ENCODE data around the gene ERG. TPM values are rescaled to one million over a fixed set of nuclear protein-coding genes. Genes with fewer than 3 reads are reported as not detected.

The ERG gene
- total and polyA plus RNA-seq, 2 of the 8 experiments (the other 6 are each of a cell fraction or from before 2014, with no cell fraction given) = 1.0 to 3.0 TPM

- TF ChIP-seq, protein P1, sequence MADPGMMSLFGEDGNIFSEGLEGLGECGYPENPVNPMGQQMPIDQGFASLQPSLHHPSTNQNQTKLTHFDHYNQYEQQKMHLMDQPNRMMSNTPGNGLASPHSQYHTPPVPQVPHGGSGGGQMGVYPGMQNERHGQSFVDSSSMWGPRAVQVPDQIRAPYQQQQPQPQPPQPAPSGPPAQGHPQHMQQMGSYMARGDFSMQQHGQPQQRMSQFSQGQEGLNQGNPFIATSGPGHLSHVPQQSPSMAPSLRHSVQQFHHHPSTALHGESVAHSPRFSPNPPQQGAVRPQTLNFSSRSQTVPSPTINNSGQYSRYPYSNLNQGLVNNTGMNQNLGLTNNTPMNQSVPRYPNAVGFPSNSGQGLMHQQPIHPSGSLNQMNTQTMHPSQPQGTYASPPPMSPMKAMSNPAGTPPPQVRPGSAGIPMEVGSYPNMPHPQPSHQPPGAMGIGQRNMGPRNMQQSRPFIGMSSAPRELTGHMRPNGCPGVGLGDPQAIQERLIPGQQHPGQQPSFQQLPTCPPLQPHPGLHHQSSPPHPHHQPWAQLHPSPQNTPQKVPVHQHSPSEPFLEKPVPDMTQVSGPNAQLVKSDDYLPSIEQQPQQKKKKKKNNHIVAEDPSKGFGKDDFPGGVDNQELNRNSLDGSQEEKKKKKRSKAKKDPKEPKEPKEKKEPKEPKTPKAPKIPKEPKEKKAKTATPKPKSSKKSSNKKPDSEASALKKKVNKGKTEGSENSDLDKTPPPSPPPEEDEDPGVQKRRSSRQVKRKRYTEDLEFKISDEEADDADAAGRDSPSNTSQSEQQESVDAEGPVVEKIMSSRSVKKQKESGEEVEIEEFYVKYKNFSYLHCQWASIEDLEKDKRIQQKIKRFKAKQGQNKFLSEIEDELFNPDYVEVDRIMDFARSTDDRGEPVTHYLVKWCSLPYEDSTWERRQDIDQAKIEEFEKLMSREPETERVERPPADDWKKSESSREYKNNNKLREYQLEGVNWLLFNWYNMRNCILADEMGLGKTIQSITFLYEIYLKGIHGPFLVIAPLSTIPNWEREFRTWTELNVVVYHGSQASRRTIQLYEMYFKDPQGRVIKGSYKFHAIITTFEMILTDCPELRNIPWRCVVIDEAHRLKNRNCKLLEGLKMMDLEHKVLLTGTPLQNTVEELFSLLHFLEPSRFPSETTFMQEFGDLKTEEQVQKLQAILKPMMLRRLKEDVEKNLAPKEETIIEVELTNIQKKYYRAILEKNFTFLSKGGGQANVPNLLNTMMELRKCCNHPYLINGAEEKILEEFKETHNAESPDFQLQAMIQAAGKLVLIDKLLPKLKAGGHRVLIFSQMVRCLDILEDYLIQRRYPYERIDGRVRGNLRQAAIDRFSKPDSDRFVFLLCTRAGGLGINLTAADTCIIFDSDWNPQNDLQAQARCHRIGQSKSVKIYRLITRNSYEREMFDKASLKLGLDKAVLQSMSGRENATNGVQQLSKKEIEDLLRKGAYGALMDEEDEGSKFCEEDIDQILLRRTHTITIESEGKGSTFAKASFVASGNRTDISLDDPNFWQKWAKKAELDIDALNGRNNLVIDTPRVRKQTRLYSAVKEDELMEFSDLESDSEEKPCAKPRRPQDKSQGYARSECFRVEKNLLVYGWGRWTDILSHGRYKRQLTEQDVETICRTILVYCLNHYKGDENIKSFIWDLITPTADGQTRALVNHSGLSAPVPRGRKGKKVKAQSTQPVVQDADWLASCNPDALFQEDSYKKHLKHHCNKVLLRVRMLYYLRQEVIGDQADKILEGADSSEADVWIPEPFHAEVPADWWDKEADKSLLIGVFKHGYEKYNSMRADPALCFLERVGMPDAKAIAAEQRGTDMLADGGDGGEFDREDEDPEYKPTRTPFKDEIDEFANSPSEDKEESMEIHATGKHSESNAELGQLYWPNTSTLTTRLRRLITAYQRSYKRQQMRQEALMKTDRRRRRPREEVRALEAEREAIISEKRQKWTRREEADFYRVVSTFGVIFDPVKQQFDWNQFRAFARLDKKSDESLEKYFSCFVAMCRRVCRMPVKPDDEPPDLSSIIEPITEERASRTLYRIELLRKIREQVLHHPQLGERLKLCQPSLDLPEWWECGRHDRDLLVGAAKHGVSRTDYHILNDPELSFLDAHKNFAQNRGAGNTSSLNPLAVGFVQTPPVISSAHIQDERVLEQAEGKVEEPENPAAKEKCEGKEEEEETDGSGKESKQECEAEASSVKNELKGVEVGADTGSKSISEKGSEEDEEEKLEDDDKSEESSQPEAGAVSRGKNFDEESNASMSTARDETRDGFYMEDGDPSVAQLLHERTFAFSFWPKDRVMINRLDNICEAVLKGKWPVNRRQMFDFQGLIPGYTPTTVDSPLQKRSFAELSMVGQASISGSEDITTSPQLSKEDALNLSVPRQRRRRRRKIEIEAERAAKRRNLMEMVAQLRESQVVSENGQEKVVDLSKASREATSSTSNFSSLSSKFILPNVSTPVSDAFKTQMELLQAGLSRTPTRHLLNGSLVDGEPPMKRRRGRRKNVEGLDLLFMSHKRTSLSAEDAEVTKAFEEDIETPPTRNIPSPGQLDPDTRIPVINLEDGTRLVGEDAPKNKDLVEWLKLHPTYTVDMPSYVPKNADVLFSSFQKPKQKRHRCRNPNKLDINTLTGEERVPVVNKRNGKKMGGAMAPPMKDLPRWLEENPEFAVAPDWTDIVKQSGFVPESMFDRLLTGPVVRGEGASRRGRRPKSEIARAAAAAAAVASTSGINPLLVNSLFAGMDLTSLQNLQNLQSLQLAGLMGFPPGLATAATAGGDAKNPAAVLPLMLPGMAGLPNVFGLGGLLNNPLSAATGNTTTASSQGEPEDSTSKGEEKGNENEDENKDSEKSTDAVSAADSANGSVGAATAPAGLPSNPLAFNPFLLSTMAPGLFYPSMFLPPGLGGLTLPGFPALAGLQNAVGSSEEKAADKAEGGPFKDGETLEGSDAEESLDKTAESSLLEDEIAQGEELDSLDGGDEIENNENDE (IDR thresholded peaks at IDR 0.05; ENCODE audit: insufficient replicate concordance, low read length) = no peak
- TF ChIP-seq RAD21 (IDR thresholded peaks at IDR 0.05 in 1 of 2, conservative IDR thresholded peaks at IDR 0.05 in 1 of 2; ENCODE audit: low read depth in 2 of 2, low read length in 2 of 2) = no peak
These were observed 4.0 kb downstream of the ERG start (continued) for GRCh38 chr21:38494251-38494642.

All from H1 (cell line).